K562 (cell line): ENCODE data around the gene MVB12B. TPM values are rescaled to one million over a fixed set of nuclear protein-coding genes. Genes with fewer than 3 reads are reported as not detected.

Source experiments
- ATAC-seq: fragments of 200-7000 bp; cut with Tn5 transposase; 3 replicates; pipeline ENCODE4 v1.9.1; 2020; ENCODE audit warnings: moderate library complexity
- BruUV-seq: library from RNA; stranded (reverse); fragments of 400-500 nt; replicated peaks from 2 replicates; lab custom pipeline; 2021; lab: Mats Ljungman, UMichigan
- CTCF ChIA-PET: fragments of 300-600 bp; formaldehyde crosslinking; extraction: SDS; loops from one replicate; lab custom pipeline; 2021; ENCODE audit warnings: low intra/inter-chr PET ratio; lab: Yijun Ruan, JAX
- POLR2A ChIA-PET: fragments of 300-600, 350-650 bp; sonication (Branson Sonifier 250); formaldehyde crosslinking; extraction: SDS; loops from one replicate; lab custom pipeline; 2021; ENCODE audit warnings: antibody characterized with exemption, inconsistent platforms; lab: Yijun Ruan, JAX
- DNase-seq, 4 experiments: peaks; one replicate each; pipeline versions ENCODE4 v3.0.0 to v3.0.0-alpha.2; 2011 to 2018; ENCODE audit warnings: low spot score in 3 of 4, mixed read lengths in 3 of 4; ENCODE audit errors: extremely low read depth in 1 of 4
- FAIRE-seq: peaks from 2 replicates; lab custom pipeline; 2011; peaks lifted over from hg19 to GRCh38; lab: Jason Lieb, UNC
- H2AFZ ChIP-seq: 2 replicates; pipeline ENCODE4 v1.6.0; 2011; ENCODE audit warnings: low read depth, low read length, control low read depth, inconsistent platforms
- H3K27ac ChIP-seq: fragments of 200-600 bp; 3 replicates; pipeline ENCODE4 v1.8.0; 2011; ENCODE audit warnings: low read depth, mild to moderate bottlenecking, control low read depth, inconsistent platforms, low read length, moderate library complexity, mixed read lengths; ENCODE audit errors: extremely low read depth
- H3K27me3 ChIP-seq, 2 experiments: fragments of 300-600 bp in 1 of 2; 2 replicates in 1 of 2; 3 replicates in 1 of 2; pipeline versions ENCODE4 v1.6.0 to v1.8.0; 2011; ENCODE audit warnings: inconsistent platforms in 2 of 2, low read length in 2 of 2, mild to moderate bottlenecking in 1 of 2, mixed read lengths in 1 of 2, moderate library complexity in 1 of 2; ENCODE audit not compliant: control insufficient read depth in 2 of 2, insufficient read depth in 2 of 2
- H3K36me3 ChIP-seq: fragments of 300-600 bp; 3 replicates; pipeline ENCODE4 v1.8.0; 2011; ENCODE audit warnings: mild to moderate bottlenecking, low read length, inconsistent platforms; ENCODE audit not compliant: control insufficient read depth, insufficient read depth
- H3K4me1 ChIP-seq, 2 experiments: fragments of 200-600 bp in 1 of 2; replicated peaks in 1 of 2; 2 replicates in 1 of 2; 3 replicates in 1 of 2; pipeline versions ENCODE4 v1.5.1 to v1.8.0; 2011; ENCODE audit warnings: inconsistent platforms in 2 of 2, low read length in 2 of 2, mild to moderate bottlenecking in 1 of 2, mixed read lengths in 1 of 2, moderate library complexity in 1 of 2; ENCODE audit not compliant: control insufficient read depth in 2 of 2, insufficient read depth in 2 of 2
- H3K4me2 ChIP-seq: 2 replicates; pipeline ENCODE4 v1.6.1; 2011; ENCODE audit warnings: low read length, control low read depth, inconsistent platforms, mixed read lengths; ENCODE audit not compliant: insufficient read depth
- H3K4me3 ChIP-seq: fragments of 200-600 bp; sonication (generic), shearing (Covaris generic); 2 replicates; pipeline ENCODE4 v1.5.1; 2016; ENCODE audit warnings: control low read depth, inconsistent platforms
- H3K79me2 ChIP-seq: fragments of 200-600 bp; 3 replicates; pipeline ENCODE4 v1.8.0; 2011; ENCODE audit warnings: low read length, inconsistent platforms; ENCODE audit not compliant: control insufficient read depth, insufficient read depth
- H3K9ac ChIP-seq, 2 experiments: 2 replicates each; pipeline versions ENCODE4 v1.6.0 to v1.6.1; 2011; ENCODE audit warnings: low read depth in 2 of 2, low read length in 2 of 2, control low read depth in 1 of 2, inconsistent platforms in 1 of 2, mild to moderate bottlenecking in 1 of 2, mixed read lengths in 1 of 2; ENCODE audit not compliant: insufficient read depth in 1 of 2
- H3K9me1 ChIP-seq: one replicate; pipeline ENCODE4 v1.6.0; 2011; ENCODE audit warnings: inconsistent platforms, mild to moderate bottlenecking, low read length, moderate library complexity; ENCODE audit not compliant: control insufficient read depth, insufficient read depth
- H3K9me3 ChIP-seq: replicated peaks from 2 replicates; pipeline ENCODE4 v1.5.1; 2011; ENCODE audit warnings: low read depth, low read length, inconsistent platforms; ENCODE audit not compliant: control insufficient read depth, insufficient read depth
- H4K20me1 ChIP-seq: replicated peaks from 2 replicates; pipeline ENCODE4 v1.6.1; 2011; ENCODE audit warnings: low read length, inconsistent platforms, mixed read lengths; ENCODE audit not compliant: control insufficient read depth, insufficient read depth
- DMBX1 ChIP-seq: fragments of 250-450 bp; sonication (Bioruptor Pico); IDR thresholded peaks from 2 replicates; pipeline ENCODE4 v1.8.0; 2022; ENCODE audit warnings: inconsistent platforms, mild to moderate bottlenecking, moderate library complexity, borderline replicate concordance
- E2F8 ChIP-seq: fragments of 450-650 bp; IDR thresholded peaks from 2 replicates; pipeline ENCODE4 v1.7.1; 2018; ENCODE audit warnings: mild to moderate bottlenecking, low read depth; ENCODE audit not compliant: partially characterized antibody
- EHMT2 ChIP-seq: fragments of 450-650 bp; IDR thresholded peaks from 2 replicates; pipeline ENCODE4 v1.6.1; 2018; ENCODE audit warnings: antibody characterized with exemption
- FOXA1 ChIP-seq: fragments of 450-650 bp; IDR thresholded peaks from 2 replicates; pipeline ENCODE4 v1.6.1; 2016; ENCODE audit warnings: mild to moderate bottlenecking, borderline replicate concordance
- HCFC1 ChIP-seq: IDR thresholded peaks from 2 replicates; pipeline ENCODE4 v1.6.1; 2012; ENCODE audit warnings: low read depth, low read length, improper control_type of control experiment
- ID3 ChIP-seq, 2 experiments: fragments of 250-450 bp in 1 of 2; fragments of 450-650 bp in 1 of 2; sonication (Bioruptor Pico) in 1 of 2; IDR thresholded peaks; 2 replicates each; pipeline versions ENCODE4 v1.6.1 to v1.8.0; 2016 to 2021; ENCODE audit warnings: mild to moderate bottlenecking in 2 of 2, moderate library complexity in 2 of 2, missing compliant biosample characterization in 1 of 2, missing genetic modification characterization in 1 of 2
- RBM25 ChIP-seq: fragments of 200-400 bp; formaldehyde crosslinking; IDR thresholded peaks from 2 replicates; pipeline ENCODE4 v1.6.1; 2018; ENCODE audit warnings: low read length, low read depth, moderate library complexity; ENCODE audit not compliant: severe bottlenecking
- ZBTB26 ChIP-seq: fragments of 450-650 bp; formaldehyde crosslinking; IDR thresholded peaks from 2 replicates; pipeline ENCODE4 v1.4.0; 2022; ENCODE audit warnings: missing genetic modification characterization
- ZNF318 ChIP-seq, 2 experiments: fragments of 450-650 bp; IDR thresholded peaks; 2 replicates each; pipeline ENCODE4 v1.6.1; 2016; ENCODE audit warnings: mild to moderate bottlenecking in 2 of 2, borderline replicate concordance in 1 of 2, low read depth in 1 of 2, moderate library complexity in 1 of 2
- WGBS: fragments of 100-300 bp; shearing (Covaris generic); methylation state at CpG from one replicate; pipeline ENCODE4 v1.1.6; 2016; ENCODE audit warnings: low coverage, mixed read lengths; ENCODE audit not compliant: insufficient coverage; ENCODE audit errors: missing lambda C conversion rate; 5-methylcytosine and 5-hydroxymethylcytosine counted together
- in situ Hi-C: fragments of 300-500 bp; cut with MboI; formaldehyde crosslinking; loops from 4 replicates; pipeline ENCODE4 v1.15.0; 2018; ENCODE audit warnings: inconsistent platforms, mixed read lengths
- intact Hi-C: fragments of 100-400 bp; cut with micrococcal nuclease; formaldehyde crosslinking; loops from 2 replicates; pipeline ENCODE4 v1.14.2; 2022
- polyA plus RNA-seq, 8 experiments: library from polyadenylated mRNA; depleted of rRNA in 4 of 8; stranded (reverse) in 5 of 8; unstranded in 3 of 8; fragments of >200 nt; fragmentation: Nextera tagmentation in 2 of 8; fragmentation: Illumina TruSeq in 1 of 8; extraction: Ambion mirVana in 2 of 8; extraction: Trizol in 1 of 8; gene quantifications; 2 replicates each; pipeline versions ENCODE4 v1.2.1 to v1.2.3, GENCODE V29; 2011 to 2014; ENCODE audit warnings: inconsistent platforms in 1 of 8, missing spikeins in 1 of 8
- total RNA-seq, 7 experiments: library from RNA; depleted of rRNA in 6 of 7; stranded (reverse); fragments of >200 nt in 6 of 7; fragmentation: Illumina TruSeq in 2 of 7; extraction: Trizol in 2 of 7; gene quantifications; 2 replicates each; pipeline versions ENCODE4 v1.2.1 to v1.2.3, GENCODE V29; 2011 to 2021; ENCODE audit warnings: low replicate concordance in 1 of 7

MVB12B gene
- total and polyA plus RNA-seq, 9 of the 15 experiments (the other 6 are each of a cell fraction or from before 2014, with no cell fraction given): not detected

GRCh38 chr9:126338945-126339344 is 12.3 kb downstream of the MVB12B start:
- intact Hi-C loops (no loop called here), in situ Hi-C loops (no loop called here)
- peaks cover 32 to 76% of the 10 kb centered on the region in 2 experiments; a peak in 4 of 5 replicates for H3K27me3 ChIP-seq
- ChIA-PET POLR2A (no interaction called here), CTCF (no interaction called here)
- no peaks in the 10 kb centered on the region for H3K79me2 ChIP-seq
- BruUV-seq: no TSS peak
- H3K9ac ChIP-seq: no peak overlapping the region
- ATAC-seq (no peak), FAIRE-seq (no peak), DNase-seq (no peak)
- no peak overlapping the region for H2AFZ ChIP-seq
- no peak overlapping the region for H3K4me2 ChIP-seq
- no peak overlapping the region for H3K27ac ChIP-seq
- H4K20me1 ChIP-seq: no peaks in the 10 kb centered on the region
- H3K9me1 ChIP-seq: no peaks in the 10 kb centered on the region
- H3K9me3 ChIP-seq: no peaks in the 10 kb centered on the region
- H3K4me3 ChIP-seq: no peak overlapping the region
- WGBS: 2% methylated on average over 3 of the region's 3 CpGs
- H3K36me3 ChIP-seq: no peaks in the 10 kb centered on the region
- peaks cover 0 to 5% of the 10 kb centered on the region in 2 experiments; a peak in 2 of 5 replicates for H3K4me1 ChIP-seq
- TF ChIP-seq RBM25: no peak
- TF ChIP-seq ZBTB26: no peak
- no peak for TF ChIP-seq DMBX1 (CRISPR knock-in tag)
- TF ChIP-seq ZNF318 (IDR thresholded peaks at IDR 0.05; ENCODE audit: borderline replicate concordance in 1 of 2, low read depth in 1 of 2): no peak
- no peak for TF ChIP-seq E2F8
- TF ChIP-seq HCFC1: no peak
- no peak for TF ChIP-seq EHMT2
- TF ChIP-seq FOXA1: no peak
- no peak for TF ChIP-seq ID3 (CRISPR knock-in tag; IDR thresholded peaks at IDR 0.05)
- no peak for TF ChIP-seq ID3 (tag; IDR thresholded peaks at IDR 0.05)
